NCI-H345 treated with DMSO at 0.1 percent for 48 hours (cell line): ENCODE measurements around the gene MITF.

Experiments used
- DNase-seq: peaks from one replicate; lab custom pipeline; 2025; ENCODE audit not compliant: unreplicated experiment; lab: John Stamatoyannopoulos, UW

Gene MITF

GRCh38 chr3:69725994-69726571, 13.2 kb upstream of the MITF start:
- DNase-seq = no peak

- DNase-seq = no peak
These were observed 9.9 kb upstream of the MITF start for GRCh38 chr3:69729147-69729919.

GRCh38 chr3:69731080-69731479, 8.2 kb upstream of the MITF start:
- DNase-seq = no peak

GRCh38 chr3:69735893-69736292, 3.4 kb upstream of the MITF start:
- DNase-seq = no peak

GRCh38 chr3:69737392-69737791, 1.9 kb upstream of the MITF start:
- DNase-seq = no peak

- DNase-seq = peak; percentile 5
These were observed 949 bp upstream of the MITF start for GRCh38 chr3:69738315-69738714.

GRCh38 chr3:69738859-69739203, 433 bp upstream of the MITF start:
- DNase-seq = no peak

GRCh38 chr3:69740103-69741021, 1.1 kb downstream of the MITF start:
- DNase-seq = peak; percentile 31

GRCh38 chr3:69741032-69741767, 1.9 kb downstream of the MITF start:
- DNase-seq = no peak

GRCh38 chr3:69742391-69742790, 3.1 kb downstream of the MITF start:
- DNase-seq = no peak

GRCh38 chr3:69743975-69744906, 5.0 kb downstream of the MITF start:
- no peak for DNase-seq

- no peak for DNase-seq
These were observed 6.2 kb downstream of the MITF start for GRCh38 chr3:69745505-69745904.

- no peak for DNase-seq
These were observed 6.9 kb downstream of the MITF start for GRCh38 chr3:69746119-69746518.

GRCh38 chr3:69747511-69748258, 8.4 kb downstream of the MITF start:
- DNase-seq = no peak

GRCh38 chr3:69748503-69748902, 9.2 kb downstream of the MITF start:
- no peak for DNase-seq

GRCh38 chr3:69749461-69749860, 10.2 kb downstream of the MITF start:
- DNase-seq = no peak

GRCh38 chr3:69750549-69750948, 11.3 kb downstream of the MITF start:
- DNase-seq = no peak

- no peak for DNase-seq
These were observed 11.8 kb downstream of the MITF start for GRCh38 chr3:69751074-69751476.

- DNase-seq = no peak
These were observed 13.0 kb downstream of the MITF start for GRCh38 chr3:69752241-69752640.
